MG63 (cell line): Measurements from ENCODE around the gene ABCA3. TPM values are rescaled to one million over a fixed set of nuclear protein-coding genes. Genes with fewer than 3 reads are reported as not detected.
A peak's percentile ranks its signal among the peaks of the same experiment; 100 is the strongest.

ENCODE experiments used
- DNase-seq: peaks from one replicate; pipeline ENCODE4 v3.0.0-alpha.2; 2020
- H3K27me3 ChIP-seq: fragments of 250-450 bp; sonication (Bioruptor Pico); 2 replicates; pipeline ENCODE4 v1.5.1; 2020; ENCODE audit warnings: mild to moderate bottlenecking, moderate library complexity
- H3K36me3 ChIP-seq: fragments of 250-450 bp; sonication (Bioruptor Pico); 2 replicates; pipeline ENCODE4 v1.5.1; 2020; ENCODE audit warnings: mild to moderate bottlenecking, moderate library complexity
- H3K4me3 ChIP-seq: fragments of 250-450 bp; sonication (Bioruptor Pico); 2 replicates; pipeline ENCODE4 v1.5.1; 2020; ENCODE audit warnings: mild to moderate bottlenecking, moderate library complexity
- H3K9me3 ChIP-seq: fragments of 250-450 bp; sonication (Bioruptor Pico); 2 replicates; pipeline ENCODE4 v1.5.1; 2020; ENCODE audit warnings: mild to moderate bottlenecking, moderate library complexity
- total RNA-seq: library from RNA; depleted of rRNA; stranded (reverse); fragments of >200 nt; shearing (Covaris generic); gene quantifications from 2 replicates; pipeline ENCODE4 v1.2.3, GENCODE V29; 2014; ENCODE audit warnings: low replicate concordance

The ABCA3 gene
- total RNA-seq, 1 experiment from 2014 or later = 5.1 TPM

DNA sequence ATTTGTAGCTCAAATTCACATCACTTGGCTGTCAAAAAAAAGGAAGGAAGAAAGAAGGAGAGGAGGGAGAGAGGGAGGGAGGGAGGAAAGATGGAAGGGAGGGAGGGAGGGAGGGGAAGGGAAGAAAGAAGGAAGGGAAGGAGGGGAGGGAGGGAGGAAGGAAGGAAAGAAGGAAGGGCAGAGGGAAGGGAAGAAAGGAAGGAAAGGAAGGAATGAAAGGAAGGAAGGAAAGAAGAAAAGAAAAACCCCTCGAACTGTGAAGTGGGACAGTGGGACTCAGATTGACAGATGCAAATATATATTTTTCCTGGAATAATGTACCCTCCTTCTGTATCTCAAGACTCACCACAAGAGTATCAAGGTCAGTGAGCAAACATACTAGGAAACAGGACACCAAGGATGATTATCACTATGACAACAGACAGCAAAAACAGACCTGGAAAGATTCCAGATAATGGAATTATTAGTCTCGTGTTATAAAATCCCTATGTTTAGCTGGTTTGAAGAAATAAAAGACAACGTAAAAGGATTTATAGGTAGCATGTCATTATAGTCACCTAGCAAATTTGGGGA lies 24.2 kb upstream of the ABCA3 start:
- no peaks in the 10 kb centered on the region for H3K9me3 ChIP-seq
- peaks cover 8% of the 10 kb centered on the region for H3K27me3 ChIP-seq
- no peak for DNase-seq
- H3K4me3 ChIP-seq = no peak overlapping the region
- no peaks in the 10 kb centered on the region for H3K36me3 ChIP-seq

DNA sequence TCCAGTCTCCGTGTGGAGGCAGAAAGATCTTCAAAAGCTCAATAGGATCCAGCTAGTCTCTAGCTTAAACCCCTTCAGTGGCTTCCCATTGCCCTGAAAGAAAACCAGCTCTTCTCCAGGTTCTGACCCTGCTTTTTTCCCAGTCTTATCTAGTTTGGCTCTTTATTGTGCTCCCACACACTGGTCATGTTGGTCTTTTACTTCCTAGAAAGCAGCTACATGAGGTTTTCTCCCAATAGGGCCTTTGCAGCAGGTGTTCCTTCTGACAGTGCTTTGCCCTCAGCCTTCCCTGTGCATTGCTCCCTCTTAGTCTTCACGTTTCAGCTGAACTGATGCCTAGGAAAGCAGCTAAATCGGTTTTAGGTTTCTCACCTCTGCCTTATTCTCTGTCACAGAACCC lies 21.7 kb upstream of the ABCA3 start:
- Histone ChIP-seq H3K9me3 (peaks cover 3% of the 10 kb centered on the region; the same call in 1 of the 2 replicates), H3K4me3 (no peak overlapping the region), H3K27me3 (peaks cover 8% of the 10 kb centered on the region), H3K36me3 (no peaks in the 10 kb centered on the region)
- no peak for DNase-seq

DNA sequence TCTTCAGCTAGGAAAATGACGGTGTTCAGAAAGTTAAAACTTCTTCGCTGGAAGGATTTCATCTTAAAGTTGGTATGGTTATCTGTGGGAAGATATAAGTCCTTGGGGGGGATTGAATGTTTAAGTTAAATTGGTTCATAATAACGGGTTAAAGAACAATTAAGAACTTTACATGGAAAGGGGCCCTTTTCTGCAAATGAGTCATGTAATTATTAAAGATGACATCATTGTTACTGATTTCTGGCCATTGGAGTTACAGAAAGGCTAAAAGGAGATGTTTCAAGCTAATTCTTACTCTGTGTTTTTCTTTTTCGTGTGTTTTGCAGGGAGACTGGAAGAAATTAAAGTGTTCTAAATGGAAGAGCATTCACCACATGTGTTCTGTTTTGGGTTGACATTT lies 20.6 kb upstream of the ABCA3 start:
- no peak overlapping the region for H3K4me3 ChIP-seq
- DNase-seq = no peak
- H3K27me3 ChIP-seq = peaks cover 8% of the 10 kb centered on the region
- no peaks in the 10 kb centered on the region for H3K36me3 ChIP-seq
- peaks cover 13% of the 10 kb centered on the region for H3K9me3 ChIP-seq

DNA sequence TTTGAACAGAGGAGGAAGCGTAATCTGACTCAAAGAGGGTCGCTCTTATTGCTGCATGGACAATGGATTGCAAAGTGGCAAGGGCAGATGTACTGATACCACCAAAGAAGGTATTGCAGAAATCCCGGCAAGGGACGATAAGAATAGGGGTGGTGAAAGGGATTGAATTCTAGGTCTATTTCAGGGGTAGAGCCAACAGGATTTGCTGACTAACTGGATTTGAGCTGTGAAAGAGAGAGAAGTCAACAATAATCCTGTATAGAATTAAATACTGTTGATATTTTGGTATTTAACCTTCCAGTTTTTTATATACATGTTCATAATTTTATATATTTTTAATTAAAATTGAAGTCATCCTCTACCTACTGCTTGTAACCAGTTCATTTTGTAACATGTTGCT lies 19.4 kb upstream of the ABCA3 start:
- Histone ChIP-seq H3K36me3 (no peaks in the 10 kb centered on the region), H3K27me3 (peaks cover 8% of the 10 kb centered on the region), H3K9me3 (peaks cover 14% of the 10 kb centered on the region), H3K4me3 (no peak overlapping the region)
- DNase-seq = no peak

DNA sequence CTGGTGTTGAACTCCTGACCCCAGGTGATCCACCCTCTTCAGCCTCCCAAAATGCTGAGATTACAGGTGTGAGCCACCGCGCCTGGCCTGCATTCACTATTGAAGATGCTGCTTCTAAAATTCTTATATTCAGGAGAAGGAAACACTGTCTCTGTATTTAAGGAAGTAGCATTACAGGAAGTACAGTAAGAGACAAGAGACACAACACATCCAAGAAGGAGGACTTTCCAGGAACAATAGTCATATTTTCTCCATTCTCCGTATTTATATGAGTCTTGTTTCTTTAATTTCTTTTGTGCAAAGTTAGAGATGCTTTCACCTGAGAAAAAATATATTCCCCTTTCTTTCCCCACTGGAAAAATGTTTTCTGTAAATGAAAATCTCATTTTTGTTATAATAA lies 18.3 kb upstream of the ABCA3 start:
- H3K4me3 ChIP-seq = no peak overlapping the region
- no peaks in the 10 kb centered on the region for H3K36me3 ChIP-seq
- peaks cover 8% of the 10 kb centered on the region for H3K27me3 ChIP-seq
- H3K9me3 ChIP-seq = peaks cover 14% of the 10 kb centered on the region
- DNase-seq = no peak

DNA sequence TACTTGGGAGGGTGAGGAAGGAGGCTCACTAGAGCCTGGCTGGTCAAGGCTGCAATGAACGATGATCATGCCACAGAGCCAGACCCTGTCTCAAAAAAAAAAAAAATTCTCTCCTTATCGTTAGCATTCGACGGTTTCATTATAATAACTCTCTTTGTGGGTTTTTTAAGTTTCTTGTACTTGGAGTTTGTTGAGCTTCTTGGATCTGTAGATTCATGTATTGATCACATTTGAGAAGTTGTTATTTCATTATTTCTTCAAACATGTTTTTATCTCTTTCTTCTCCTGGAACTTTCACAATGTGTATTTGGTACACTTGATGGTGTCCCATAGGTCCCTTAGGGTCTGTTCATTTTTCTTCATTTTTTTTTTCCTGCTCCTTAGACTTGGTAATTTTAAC lies 16.8 kb upstream of the ABCA3 start:
- no peak for DNase-seq
- H3K27me3 ChIP-seq = peaks cover 8% of the 10 kb centered on the region
- peaks cover 14% of the 10 kb centered on the region for H3K9me3 ChIP-seq
- no peak overlapping the region for H3K4me3 ChIP-seq
- H3K36me3 ChIP-seq = no peaks in the 10 kb centered on the region

DNA sequence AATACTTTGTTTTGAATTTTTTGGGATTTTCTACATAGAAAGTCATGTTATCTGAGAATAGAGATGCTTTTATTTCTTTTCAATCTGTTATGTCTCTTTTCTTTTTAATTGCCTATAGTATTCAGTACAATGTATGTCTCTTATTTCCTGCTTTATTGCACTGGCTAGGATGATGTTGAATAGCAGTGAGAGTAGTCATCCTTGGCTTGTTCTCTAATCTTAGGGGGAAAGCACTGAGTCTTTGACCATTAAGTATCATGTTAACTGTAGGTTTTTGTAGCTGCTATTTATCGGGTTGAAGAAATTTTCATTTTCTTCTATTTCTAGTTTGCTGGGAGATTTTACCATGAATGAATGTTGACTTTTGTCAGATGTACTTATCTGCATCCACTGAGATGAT lies 10.0 kb upstream of the ABCA3 start:
- Histone ChIP-seq H3K27me3 (no peaks in the 10 kb centered on the region), H3K36me3 (no peaks in the 10 kb centered on the region), H3K4me3 (no peak overlapping the region), H3K9me3 (no peaks in the 10 kb centered on the region)
- no peak for DNase-seq

DNA sequence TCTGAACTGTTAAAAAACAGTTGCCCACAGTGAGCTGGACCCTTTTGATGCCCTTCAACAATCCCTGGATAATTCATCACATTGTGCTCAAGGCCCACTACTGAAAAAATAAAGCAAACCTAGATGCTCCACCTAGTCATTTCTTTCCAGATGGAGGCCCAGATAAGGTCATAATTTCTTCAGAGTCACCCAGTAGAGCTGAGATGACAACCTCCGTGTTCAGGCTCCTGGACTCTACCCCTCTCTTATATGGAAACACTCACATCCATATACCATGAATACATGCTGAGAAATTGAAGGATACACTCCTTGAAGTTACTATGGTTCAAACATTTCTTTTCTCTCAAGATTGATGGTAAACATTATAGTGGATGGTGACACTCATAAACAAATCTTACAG lies 2.7 kb upstream of the ABCA3 start:
- H3K36me3 ChIP-seq = no peaks in the 10 kb centered on the region
- no peaks in the 10 kb centered on the region for H3K9me3 ChIP-seq
- DNase-seq = no peak
- H3K4me3 ChIP-seq = no peak overlapping the region
- peaks cover 3% of the 10 kb centered on the region; the same call in 1 of the 2 replicates for H3K27me3 ChIP-seq

DNA sequence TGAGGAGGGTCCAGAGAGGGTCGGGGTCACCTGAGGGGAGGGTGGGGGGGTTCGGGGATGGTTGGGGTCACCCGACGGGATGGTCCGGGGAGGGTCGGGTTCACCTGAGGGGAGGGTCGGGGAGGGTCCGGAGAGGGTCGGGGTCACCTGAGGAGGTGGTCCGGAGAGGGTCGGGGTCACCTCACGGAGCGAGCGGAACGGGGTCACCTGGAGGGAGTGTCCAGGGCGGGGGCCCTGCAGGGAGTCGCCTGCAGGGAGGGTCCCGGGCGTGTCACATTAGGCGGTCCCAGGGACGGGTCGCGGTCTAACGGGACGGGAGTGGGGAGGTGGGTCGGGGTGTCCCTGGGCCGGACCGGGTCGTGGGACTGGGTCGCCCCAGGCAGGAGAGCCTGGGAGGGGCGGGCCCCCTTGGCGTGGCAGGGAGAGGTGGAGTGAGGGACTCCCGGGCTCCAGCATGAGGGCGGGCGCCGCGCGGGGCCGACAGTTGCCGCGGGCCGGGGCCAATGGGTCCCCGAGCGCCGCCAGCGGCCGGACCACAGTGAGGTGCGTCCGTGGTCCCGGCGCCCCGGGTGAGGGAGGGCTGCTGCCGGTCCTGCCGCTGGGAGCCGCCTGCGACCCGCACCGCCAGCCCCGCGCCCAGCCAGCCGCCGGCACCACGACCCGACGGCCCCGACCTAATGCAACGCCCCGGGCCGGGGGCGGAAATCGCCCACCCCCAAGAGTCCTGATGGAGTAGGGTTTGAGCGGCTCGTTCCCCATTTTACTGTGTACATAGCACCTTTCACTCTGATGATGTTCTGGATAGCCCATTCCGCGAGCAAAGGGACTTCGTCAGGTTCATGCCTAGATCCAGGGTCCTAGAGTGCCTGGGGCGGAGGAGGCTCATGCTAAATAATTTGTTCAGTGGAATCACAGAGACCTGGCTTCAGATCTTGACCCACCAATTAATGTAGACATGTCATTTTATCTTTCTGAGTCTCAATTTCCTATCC lies 1.2 kb upstream of the ABCA3 start:
- H3K9me3 ChIP-seq = no peaks in the 10 kb centered on the region

DNA sequence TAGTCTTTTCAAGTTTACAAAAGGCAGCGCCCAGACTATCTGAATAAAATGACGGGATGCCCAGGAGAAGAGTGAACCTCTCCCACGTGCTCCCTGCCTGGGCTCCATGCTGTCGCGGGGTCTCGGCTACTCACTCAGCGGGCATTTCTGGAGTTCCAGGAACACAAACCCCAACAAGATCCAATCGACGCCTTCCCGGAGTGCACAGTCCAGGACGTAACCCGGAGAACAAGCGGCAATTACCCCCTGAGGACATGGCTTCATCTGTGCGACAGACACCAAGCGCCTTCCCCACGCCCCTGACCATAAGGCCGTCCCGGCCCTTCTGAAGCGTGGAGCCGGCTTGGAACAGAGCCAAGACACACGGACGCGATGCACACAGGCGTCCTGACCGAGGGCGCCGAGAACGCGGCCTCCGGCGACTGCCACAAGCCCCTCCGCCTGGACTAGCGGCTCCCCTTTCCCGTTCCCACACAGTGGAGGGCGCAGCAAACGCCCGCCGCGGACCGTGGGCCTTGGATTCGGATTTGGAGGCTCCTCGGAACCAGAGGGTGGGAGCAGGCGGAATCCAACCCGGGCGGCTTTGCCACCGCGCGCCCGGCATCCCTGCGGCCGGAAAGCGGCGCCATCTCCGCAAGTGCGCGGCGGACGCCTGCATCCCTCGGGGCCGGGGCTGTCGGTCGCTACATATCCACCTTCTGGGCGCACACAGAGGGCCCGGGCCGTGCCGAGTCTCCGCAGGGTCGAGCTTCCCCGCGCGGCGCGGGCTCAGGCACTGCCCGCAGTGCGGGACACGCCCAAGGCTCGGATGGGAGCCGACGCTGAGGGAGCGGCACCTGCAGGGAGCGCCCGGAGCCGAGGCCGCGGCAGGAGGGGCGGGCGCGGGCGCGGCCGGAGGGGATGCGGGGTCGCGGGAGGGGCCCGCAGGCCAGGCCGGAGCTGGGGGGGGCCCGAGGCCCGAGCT lies 725 bp downstream of the ABCA3 start:
- no peaks in the 10 kb centered on the region for H3K9me3 ChIP-seq
- H3K27me3 ChIP-seq = peaks cover 3% of the 10 kb centered on the region; the same call in 1 of the 2 replicates
- H3K36me3 ChIP-seq = no peaks in the 10 kb centered on the region
- peak overlapping the region; percentile 57 for H3K4me3 ChIP-seq
- peak; percentile 38 for DNase-seq

More for the DNA sequence above, 1.2 kb upstream of the ABCA3 start:
- no peak overlapping the region for H3K4me3 ChIP-seq
- no peaks in the 10 kb centered on the region for H3K36me3 ChIP-seq
- H3K27me3 ChIP-seq = peaks cover 3% of the 10 kb centered on the region; the same call in 1 of the 2 replicates
- DNase-seq = no peak

DNA sequence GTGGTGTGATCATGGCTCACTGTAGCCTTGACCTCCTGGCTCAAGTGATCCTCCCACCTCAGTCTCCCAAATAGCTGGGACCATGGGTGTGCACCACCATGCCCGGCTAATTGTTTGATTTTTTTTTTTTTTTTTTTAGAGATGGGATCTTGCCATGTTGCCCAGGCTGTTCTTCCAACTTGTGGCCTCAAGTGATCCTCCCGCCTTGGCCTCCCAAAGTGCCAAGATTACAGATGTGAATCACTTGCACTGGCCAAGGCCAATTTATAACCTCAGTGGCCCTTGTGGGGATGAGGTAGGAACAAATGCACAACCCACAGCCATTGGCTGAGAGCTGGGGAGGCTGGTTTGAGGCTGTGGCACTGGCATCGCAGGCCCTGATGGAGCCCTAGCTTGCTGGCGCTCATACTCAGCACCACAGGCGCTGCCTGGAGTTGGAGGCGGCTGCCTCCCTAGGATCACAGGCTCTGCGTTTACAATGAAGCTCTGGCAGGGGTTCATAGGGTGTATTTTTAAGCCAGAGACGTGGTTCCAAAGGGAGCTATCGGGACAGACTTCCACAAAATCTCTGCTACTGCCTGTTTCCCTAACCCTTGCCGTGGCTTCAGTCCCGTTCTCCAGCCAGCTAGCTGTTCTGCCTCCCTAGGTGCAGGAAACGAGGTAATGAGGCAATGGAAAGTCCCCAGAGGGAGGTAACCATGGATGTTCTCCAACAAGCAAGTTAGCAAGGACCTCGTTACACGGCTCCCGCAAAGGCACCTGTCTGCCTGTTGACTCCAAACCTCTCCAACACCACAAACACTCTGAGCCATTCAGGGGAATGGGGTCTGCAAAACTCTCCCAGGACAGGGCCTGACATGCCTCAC lies 2.9 kb downstream of the ABCA3 start:
- H3K36me3 ChIP-seq = no peaks in the 10 kb centered on the region
- no peaks in the 10 kb centered on the region for H3K9me3 ChIP-seq
- no peak overlapping the region for H3K4me3 ChIP-seq
- no peaks in the 10 kb centered on the region for H3K27me3 ChIP-seq
- DNase-seq = no peak

DNA sequence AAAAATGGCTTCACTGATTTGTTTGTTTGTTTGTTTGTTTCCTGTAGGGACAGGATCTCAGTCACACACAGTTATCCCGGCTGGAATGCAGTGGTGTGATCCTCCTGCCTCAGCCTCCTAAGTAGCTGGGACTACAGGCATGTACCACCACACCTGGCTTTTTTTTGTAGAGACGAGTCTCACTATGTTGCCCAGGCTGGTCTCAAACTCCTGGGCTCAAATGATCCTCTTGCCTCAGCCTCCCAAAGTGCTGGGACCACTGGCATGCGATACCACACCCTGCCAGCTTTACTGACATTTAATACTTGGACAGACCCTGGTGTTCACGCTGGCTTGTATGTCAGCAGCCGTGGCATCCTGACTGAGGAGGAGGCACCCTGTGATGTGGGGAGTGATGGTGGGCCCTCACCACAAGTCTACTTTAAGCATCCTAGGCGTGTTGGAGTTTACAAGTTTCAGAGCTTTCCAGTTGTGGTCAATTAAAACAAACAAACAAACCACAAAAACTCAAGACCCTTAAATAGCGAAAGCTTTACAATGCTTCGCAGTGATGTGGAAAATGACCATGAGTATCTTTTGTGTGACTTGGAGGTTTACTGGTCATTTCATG lies 5.1 kb downstream of the ABCA3 start:
- no peak for DNase-seq
- Histone ChIP-seq H3K4me3 (no peak overlapping the region), H3K9me3 (no peaks in the 10 kb centered on the region), H3K36me3 (no peaks in the 10 kb centered on the region), H3K27me3 (peaks cover 6% of the 10 kb centered on the region)

DNA sequence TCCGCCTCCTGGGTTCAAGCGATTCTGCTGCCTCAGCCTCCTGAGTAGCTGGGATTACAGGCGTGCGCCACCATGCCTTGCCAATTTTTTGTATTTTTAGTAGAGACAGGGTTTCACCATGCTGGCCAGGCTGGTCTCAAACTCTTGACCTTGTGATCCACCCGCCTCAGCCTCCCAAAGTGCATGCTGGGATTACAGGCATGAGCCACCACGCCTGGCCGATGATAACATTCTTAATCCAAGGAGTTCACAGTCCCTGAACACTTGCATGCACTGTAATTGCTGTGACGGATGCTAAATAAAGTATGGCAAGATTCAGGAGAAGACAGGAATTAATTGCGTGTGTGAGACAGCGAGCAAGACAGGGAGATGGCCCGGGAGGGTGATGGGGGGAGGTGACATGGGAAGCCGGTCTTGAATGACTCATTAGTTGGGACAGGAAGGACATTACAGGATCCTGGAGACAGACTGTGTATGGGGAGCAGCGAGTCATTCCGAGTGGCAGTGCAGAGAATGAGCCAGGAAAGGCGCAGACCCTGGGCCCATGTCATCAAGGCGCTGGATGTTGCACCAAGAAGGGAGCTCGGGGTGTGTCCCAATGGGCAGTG lies 6.7 kb downstream of the ABCA3 start:
- H3K36me3 ChIP-seq = no peaks in the 10 kb centered on the region
- no peaks in the 10 kb centered on the region for H3K9me3 ChIP-seq
- peak; percentile 32 for DNase-seq
- H3K4me3 ChIP-seq = no peak overlapping the region
- H3K27me3 ChIP-seq = peaks cover 6% of the 10 kb centered on the region

DNA sequence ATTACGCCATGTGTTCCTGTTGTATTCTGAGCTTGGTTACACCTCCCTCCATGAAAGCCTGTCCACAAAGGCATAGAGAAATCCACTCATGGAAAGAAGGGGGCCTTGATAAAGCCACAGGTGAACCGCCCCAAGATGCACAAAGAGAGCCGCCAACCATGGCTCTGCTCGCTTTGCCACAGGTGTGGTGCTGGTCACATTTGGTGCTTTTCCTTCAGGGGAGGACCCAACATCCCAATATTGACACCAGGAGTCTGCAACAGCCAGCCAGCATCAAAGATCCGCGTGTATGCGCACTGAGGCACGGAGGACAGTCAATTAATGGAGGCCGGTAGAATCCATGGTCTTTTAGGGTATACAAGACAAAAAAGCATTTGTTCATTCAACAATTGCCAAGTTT lies 7.3 kb downstream of the ABCA3 start:
- no peak for DNase-seq
- Histone ChIP-seq H3K9me3 (no peaks in the 10 kb centered on the region), H3K27me3 (peaks cover 6% of the 10 kb centered on the region), H3K4me3 (no peak overlapping the region), H3K36me3 (no peaks in the 10 kb centered on the region)

DNA sequence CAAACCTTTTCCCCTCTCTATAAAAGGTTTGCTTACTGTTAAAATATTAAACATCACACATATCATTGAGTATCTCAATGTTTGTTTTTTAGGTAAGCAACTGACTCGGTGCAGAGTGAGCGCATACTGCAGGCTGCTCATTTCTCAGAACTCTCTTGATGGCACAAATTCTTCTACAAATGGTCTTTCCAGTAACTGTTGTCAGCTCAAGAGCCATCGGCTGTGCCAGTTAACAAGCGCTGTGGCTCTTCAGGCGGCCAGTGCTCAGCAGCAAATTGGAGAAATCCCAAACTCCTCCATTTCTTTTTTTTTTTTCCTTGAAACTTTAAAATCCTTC lies 8.6 kb downstream of the ABCA3 start:
- no peaks in the 10 kb centered on the region for H3K36me3 ChIP-seq
- peaks cover 6% of the 10 kb centered on the region for H3K27me3 ChIP-seq
- DNase-seq = no peak
- H3K4me3 ChIP-seq = no peak overlapping the region
- H3K9me3 ChIP-seq = no peaks in the 10 kb centered on the region
